Stimulated activated naive CD4-positive, alpha-beta T cell (primary cell): ENCODE results near the gene NHERF2.

ENCODE experiments used
- DNase-seq, 6 experiments: peaks; one replicate each; lab custom pipeline; 2025; lab: John Stamatoyannopoulos, UW

NHERF2 gene

GRCh38 chr16:1990351-1991134 lies 36.2 kb upstream of the NHERF2 start:
- peak in 4 of 6 experiments; percentile 15 to 40 (median 28) for DNase-seq

DNA sequence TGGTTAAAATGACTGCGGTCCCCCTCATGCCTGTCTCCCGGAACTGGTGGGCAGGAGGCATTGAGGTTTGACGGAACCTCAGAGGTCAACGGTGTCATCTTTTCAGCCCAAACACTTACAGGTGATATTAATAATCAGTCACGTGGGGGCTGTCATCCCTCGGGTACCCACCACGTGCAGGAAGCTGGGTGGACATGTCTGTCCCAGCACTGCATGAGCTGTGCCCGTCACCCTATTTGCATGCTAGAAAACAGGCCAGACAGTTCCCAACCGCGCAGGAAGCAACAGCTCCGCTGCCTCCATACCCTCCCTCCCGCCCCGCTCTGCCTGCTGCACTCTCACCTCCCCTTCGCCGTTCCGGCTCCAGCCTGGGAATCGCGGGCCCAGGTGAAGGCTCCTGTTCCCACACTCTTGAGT lies 35.6 kb upstream of the NHERF2 start:
- DNase-seq, result peak; percentile 13 to 49 (median 38)

GRCh38 chr16:1991588-1991947 lies 35.1 kb upstream of the NHERF2 start:
- no peak for DNase-seq

- DNase-seq, result peak; percentile 91 to 100 (median 97)
Measured at GRCh38 chr16:1991948-1992703, 34.6 kb upstream of the NHERF2 start.

- peak in 2 of 6 experiments; percentile 43 to 48 for DNase-seq
Measured at GRCh38 chr16:1992704-1993317, 33.9 kb upstream of the NHERF2 start.

DNA sequence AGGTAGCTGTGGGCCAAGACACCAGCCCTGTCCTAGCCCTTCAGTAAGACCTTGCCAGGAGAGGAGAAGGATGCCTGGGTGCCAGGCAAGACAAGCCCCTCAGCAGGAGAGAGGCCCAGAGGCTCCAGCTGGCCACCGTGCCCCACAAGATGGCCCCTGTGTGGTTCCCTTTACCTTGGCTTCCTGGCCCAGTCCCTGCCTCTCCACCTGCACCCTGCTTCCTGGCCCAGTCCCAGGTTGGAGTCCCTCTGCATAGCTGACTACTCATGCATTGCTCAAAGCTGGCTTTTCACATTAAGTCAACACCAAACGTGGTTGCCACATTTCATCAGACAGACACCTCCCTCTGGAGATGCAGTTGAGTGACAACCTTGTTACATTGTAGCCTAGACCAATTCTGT lies 33.0 kb upstream of the NHERF2 start:
- peak in 1 of 6 experiments; percentile 32 for DNase-seq

GRCh38 chr16:1997494-1998359 lies 29.0 kb upstream of the NHERF2 start:
- no peak for DNase-seq

DNA sequence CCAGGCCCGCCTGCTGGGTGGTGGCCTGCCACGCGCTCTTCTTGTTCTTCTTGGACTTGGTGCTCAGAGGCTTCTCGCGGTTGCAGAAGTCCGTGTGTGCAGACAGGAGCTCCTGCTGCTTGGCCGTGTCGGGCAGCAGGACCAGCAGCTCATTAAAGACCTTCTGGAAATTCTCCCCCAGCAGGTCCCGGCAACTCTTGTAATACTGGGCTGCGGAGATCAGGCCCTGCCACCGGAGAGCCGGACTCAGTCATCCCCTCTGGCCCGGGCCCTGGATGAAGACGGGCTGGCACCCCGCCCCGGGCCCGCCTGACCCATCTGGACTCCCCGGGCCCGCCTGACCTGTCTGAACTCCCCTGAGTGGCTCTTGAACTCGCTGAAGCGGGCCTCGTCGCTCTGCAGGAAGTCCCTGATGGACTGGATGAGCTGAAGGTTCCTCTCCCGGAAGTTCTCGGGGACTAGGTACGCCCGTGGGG lies 28.3 kb upstream of the NHERF2 start:
- DNase-seq, result no peak

DNA sequence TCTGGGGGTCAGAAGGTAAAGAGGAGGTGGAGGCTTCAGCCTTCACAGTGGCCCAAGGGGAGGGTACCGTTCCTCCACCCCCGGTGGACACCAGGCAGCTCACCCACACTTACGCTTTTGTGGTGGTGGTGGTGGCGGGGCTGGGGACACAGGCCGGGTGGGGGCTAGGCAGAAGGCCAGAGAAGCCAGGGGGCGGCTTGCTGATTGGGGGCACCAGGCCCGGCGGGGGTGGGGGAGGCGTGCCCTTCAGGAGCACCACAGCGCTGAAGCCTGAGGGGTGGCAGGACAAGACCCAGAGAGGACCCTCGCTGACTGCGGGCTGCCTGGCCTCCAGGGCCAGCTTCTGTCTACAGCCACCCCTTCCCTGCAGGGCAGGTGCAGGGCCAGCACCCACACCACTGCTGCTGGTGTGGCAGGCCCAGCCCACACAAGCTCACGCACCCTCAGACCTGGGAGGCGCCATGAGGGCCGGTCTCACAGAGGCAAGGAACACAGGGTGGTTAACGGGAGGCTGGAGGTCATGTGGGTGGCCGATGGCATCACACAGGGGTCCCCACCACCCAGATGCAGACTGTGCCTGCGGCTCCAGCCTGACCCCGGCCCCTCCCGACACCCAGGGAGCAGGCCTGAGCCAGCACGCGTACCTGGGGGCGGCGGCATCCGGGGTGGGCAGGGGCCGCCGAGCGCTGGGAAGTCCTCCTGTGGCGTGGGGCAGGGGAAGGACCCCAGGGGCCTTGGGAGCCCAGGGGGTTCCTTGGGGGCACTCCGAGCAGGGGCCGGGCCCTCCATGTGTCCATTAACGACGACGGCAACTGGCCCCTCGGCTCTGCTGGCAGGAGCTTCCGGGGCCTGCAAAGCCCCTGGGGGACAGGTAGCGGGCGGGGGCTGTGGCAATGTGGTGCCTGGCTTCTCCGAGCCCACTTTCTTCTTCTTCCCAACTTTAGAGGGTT lies 27.6 kb upstream of the NHERF2 start:
- DNase-seq, result no peak

- no peak for DNase-seq
Measured at GRCh38 chr16:1999866-2000514, 26.7 kb upstream of the NHERF2 start.

- DNase-seq, result no peak
Measured at GRCh38 chr16:2001035-2001434, 25.7 kb upstream of the NHERF2 start.

GRCh38 chr16:2001456-2002355 lies 25.0 kb upstream of the NHERF2 start:
- no peak for DNase-seq

DNA sequence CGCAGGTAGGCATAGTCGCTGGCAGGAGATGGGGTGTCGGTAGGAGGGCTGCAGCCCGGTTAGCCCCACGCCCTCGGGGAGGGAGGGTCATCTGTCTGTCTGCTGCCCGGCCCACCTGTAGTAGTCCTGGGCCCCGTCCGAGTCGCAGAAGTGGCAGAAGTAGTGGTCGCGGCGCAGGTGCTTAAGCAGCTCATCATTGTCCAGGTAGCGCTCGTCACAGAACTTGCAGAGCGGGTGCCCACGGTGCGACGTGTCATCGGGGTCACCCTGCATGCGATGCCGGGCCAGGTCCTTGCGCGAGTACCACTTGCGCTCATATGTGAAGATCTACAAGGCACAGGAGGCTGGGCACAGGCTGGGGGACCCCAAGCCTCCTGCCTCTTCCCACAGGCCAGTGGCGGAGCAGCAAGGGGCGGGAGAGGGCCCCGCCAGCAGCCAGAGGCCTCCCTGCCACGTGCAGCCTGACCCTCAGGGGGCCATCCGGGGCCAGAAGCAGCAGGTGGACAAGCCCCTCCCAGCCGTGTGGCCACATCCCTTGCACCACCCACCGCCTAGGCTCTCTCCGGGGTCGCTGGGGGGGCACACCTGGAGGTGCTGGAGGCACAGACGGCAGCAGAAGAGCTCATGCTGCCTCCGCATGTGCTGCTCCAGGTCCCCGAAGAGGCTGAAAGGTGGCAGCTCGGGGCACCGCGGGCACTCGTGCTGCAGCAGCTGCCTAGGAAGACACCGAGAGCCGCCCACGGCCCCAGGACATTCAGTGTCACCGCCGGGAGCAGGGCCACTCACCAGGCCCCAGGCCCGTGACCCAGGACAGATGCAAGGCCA lies 24.1 kb upstream of the NHERF2 start:
- DNase-seq, result no peak

DNA sequence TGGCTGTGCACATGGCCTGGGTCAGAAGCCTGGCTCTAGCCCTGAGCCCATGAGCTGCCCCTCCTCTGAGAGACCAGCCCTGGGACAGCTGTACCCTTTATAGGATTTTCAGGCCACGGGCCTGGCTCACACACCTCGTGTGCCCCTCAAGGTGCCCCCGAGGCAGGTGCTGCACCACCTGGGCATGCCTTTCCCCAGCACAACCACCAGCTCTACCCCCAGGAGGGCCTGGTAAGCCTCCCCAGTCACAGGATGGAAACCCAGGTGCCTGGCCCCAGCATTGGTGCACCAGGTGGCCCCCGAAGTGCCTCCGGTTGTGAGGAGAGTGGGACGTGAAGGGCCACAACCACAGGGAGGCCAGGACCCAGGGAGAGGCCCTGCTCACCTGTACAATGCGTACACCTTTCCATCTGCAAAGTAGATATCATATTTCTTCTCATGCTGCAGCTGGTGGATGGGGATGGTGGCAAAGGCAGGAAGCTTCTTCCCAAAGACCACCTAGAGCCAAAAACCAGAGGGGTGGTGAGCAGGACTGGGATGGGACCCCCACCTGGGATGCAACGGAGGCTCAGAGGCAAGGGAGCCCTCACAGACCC lies 23.4 kb upstream of the NHERF2 start:
- DNase-seq, result no peak

DNA sequence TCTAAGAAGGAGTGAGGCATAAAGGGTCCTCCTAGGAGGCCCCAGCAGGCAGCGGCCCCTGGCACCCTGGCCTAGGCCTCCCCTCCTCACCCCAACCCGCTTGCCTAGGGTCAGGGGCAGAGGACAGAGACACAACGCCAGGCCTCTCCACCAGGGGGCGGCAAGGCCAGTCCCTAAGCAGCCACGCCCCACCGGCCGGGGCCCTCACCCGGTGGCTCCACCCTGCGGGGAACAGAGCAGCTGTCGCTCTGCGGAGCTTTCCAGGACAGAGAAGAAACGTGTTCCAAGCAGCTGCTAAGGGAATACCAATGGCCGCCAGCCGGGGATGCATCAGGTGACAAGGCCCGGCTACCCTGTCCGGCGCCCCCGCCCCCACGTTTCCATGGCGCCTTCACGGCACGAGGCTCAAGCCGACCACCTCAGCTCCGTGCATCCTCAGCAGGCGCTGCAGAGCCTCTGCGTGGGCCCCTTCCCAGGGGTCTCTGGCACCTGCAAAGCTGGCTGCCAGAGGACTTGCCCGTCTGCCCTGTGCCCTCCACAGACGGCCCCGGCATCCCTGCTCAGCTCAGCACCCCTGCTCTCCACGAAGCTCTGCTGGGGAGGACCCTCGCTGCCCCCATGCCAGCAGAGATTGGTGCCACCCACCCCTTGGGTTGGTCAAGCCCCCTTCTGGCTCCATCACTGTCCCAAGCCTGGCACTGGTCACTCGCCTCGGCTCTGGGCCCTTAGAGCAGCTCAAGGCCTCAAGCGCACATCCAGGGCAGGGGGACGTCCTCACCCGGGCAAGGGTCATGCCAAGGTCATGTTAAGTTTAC lies 22.7 kb upstream of the NHERF2 start:
- DNase-seq, result peak; percentile 69 to 81 (median 78)

DNA sequence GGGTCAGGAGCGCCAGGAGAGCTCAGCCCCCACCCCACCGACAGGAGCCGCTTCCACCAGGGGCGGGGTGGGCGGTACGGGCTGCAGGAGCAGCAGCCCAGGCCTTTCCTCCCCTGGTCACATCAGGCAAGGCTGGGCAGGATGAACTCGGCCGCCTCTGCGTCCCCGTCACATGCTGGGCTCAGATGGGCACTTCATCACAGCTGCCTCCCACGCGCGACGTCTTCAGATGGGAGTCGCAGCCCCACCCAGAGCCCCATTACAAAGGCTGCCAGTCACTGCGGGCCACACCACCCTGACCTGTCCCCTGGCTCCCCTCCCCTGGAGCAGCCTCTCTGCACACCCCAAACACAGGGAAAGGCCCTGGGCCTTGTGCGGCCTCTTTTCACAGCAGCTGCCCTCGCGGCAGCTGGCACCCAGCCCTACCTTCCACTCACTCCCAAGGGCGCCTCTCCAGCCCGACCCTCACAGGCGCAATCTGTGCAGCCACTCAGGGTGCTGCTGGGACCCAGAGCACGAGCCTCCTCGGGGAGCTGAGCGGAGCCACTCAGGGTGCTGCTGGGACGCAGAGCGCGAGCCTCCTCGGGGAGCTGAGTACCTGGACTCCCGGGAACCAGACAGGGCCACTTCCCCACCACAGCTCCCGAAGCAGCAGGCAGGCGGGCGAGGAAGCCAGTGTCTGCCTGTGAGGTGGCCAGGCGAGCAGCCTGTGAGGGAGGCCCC lies 21.7 kb upstream of the NHERF2 start:
- DNase-seq, result no peak
